ENCODE measurements around the gene CDC14B. TPM values are rescaled to one million over a fixed set of nuclear protein-coding genes. Genes with fewer than 3 reads are reported as not detected.
A peak's percentile ranks its signal among the peaks of the same experiment; 100 is the strongest.

Gene CDC14B
- total RNA-seq, 1 experiment from 2014 or later: 28.4 TPM

DNA sequence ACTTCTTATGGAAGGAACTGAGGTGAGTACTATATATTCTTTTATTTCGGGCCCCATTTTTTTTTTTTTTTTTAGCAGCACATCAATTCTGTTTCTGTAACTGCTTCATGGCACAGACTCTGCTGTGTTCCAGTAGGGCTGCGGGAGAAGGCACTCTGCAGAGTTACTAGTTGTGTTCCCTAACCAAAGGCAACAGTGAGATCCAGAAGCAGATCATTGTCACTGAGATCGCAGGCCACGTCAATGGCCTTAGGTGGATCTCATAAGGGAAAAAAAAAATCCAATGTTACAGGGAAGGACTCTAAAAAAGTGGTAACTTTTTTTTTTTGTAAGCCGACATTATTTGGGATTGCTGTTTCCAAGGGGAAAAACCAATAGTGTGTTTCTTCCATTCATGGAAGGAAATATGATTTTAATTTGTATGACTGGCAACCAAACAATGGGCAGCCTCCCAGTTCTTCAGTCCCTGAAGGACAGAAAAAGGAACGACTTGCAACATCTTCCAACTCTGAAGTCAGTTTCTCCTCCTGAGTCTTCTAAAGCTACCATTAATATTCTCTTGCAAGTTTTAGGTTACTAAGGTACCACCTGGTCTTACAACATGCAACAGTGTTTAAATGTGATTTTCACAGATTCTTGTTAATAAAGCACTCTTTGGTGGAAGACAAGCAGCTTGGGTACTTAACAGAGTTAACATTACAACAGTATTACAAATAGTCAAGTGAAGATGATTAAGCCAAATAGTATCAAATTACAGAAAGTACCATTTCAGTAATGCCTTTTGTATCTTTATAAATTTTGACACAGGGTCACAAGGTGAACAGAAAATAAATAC, 116.9 kb downstream of the CDC14B start:
- H2AK5ac ChIP-seq (ENCODE audit: insufficient read length, low read length): no peak overlapping the region

More for the DNA sequence above, 116.9 kb downstream of the CDC14B start:
- Mint-ChIP-seq H3K4me3 (no peak overlapping the region), H3K27ac (peak overlapping the region; percentile 7 to 85 (median 81); a peak in 5 of 7 replicates), H3K36me3 (ENCODE audit: insufficient read depth in 1 of 3, low read depth in 3 of 3) (peaks cover 0 to 3% (median 0%) of the 10 kb centered on the region in 3 experiments; a peak in 2 of 7 replicates), H3K9me3 (no peaks in the 10 kb centered on the region), H3K4me1 (peaks cover 32 to 38% of the 10 kb centered on the region in 2 experiments), H3K27me3 (ENCODE audit: low read depth) (no peaks in the 10 kb centered on the region)
- no peak for DNase-seq
- H3K14ac ChIP-seq (ENCODE audit: insufficient read depth, low read length): no peak overlapping the region
- H2BK20ac ChIP-seq (ENCODE audit: low read depth, low read length, poor library complexity, severe bottlenecking): no peak overlapping the region
- no peaks in the 10 kb centered on the region for H3K27me3 ChIP-seq (ENCODE audit: insufficient read depth, low read length)
- no peak overlapping the region for H2BK5ac ChIP-seq (ENCODE audit: insufficient read length, low read length)
- WGBS (ENCODE audit: extremely low coverage, insufficient read length, low lambda C conversion rate): no CpG with 5 or more reads among the region's 6 CpGs
- no peak overlapping the region for H3K9ac ChIP-seq (ENCODE audit: extremely low read depth, insufficient read length, low read length)
- H3K23me2 ChIP-seq (ENCODE audit: insufficient read length, low read depth, low read length, poor library complexity, severe bottlenecking): no peaks in the 10 kb centered on the region
- H4K8ac ChIP-seq (replicated peaks; ENCODE audit: insufficient read length, low read depth, low read length): no peak overlapping the region
- H3K18ac ChIP-seq (ENCODE audit: insufficient read length, low read depth, low read length): no peak overlapping the region
- no peak overlapping the region for H3K4me2 ChIP-seq (ENCODE audit: insufficient read depth, insufficient read length, low read length)
- H3T11ph ChIP-seq (ENCODE audit: low read length): no peak overlapping the region
- H3K79me2 ChIP-seq (ENCODE audit: insufficient read depth, low read length): no peaks in the 10 kb centered on the region
- no peak overlapping the region for H2BK12ac ChIP-seq (ENCODE audit: insufficient read length, low read depth, low read length)
- H2AFZ ChIP-seq (ENCODE audit: low read length): no peak overlapping the region
- H3K56ac ChIP-seq (ENCODE audit: insufficient read length, low read depth, low read length): no peak overlapping the region
- no peak overlapping the region for H3K23ac ChIP-seq (ENCODE audit: insufficient read length, low read depth, low read length)
- no peaks in the 10 kb centered on the region; the same call in none of the 2 replicates for H3K4me1 ChIP-seq (ENCODE audit: insufficient read depth, low read length)
- TF ChIP-seq, protein P1, sequence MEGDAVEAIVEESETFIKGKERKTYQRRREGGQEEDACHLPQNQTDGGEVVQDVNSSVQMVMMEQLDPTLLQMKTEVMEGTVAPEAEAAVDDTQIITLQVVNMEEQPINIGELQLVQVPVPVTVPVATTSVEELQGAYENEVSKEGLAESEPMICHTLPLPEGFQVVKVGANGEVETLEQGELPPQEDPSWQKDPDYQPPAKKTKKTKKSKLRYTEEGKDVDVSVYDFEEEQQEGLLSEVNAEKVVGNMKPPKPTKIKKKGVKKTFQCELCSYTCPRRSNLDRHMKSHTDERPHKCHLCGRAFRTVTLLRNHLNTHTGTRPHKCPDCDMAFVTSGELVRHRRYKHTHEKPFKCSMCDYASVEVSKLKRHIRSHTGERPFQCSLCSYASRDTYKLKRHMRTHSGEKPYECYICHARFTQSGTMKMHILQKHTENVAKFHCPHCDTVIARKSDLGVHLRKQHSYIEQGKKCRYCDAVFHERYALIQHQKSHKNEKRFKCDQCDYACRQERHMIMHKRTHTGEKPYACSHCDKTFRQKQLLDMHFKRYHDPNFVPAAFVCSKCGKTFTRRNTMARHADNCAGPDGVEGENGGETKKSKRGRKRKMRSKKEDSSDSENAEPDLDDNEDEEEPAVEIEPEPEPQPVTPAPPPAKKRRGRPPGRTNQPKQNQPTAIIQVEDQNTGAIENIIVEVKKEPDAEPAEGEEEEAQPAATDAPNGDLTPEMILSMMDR (conservative IDR thresholded peaks at IDR 0.05): no peak
- H2BK120ac ChIP-seq (ENCODE audit: low read depth, low read length, poor library complexity, severe bottlenecking): no peak overlapping the region
- H4K91ac ChIP-seq (ENCODE audit: insufficient read length, low read depth, low read length): no peak overlapping the region
- no peak overlapping the region for H3K27ac ChIP-seq (ENCODE audit: insufficient read length, low read depth, low read length)
- H4K5ac ChIP-seq (ENCODE audit: insufficient read length, low read depth, low read length): no peak overlapping the region
- no peak overlapping the region for H3K4ac ChIP-seq (ENCODE audit: low read depth, low read length)
- H3K79me1 ChIP-seq (ENCODE audit: insufficient read depth, low read depth, low read length, poor library complexity, severe bottlenecking): no peaks in the 10 kb centered on the region
- H3K9me3 ChIP-seq (ENCODE audit: control insufficient read depth, low read depth, low read length): no peaks in the 10 kb centered on the region
- H4K20me1 ChIP-seq (ENCODE audit: control insufficient read depth, insufficient read depth, insufficient read length): no peaks in the 10 kb centered on the region
- H2BK15ac ChIP-seq (ENCODE audit: low read depth, low read length): no peak overlapping the region
